ENCODE data around the gene PLCB3.

DNA sequence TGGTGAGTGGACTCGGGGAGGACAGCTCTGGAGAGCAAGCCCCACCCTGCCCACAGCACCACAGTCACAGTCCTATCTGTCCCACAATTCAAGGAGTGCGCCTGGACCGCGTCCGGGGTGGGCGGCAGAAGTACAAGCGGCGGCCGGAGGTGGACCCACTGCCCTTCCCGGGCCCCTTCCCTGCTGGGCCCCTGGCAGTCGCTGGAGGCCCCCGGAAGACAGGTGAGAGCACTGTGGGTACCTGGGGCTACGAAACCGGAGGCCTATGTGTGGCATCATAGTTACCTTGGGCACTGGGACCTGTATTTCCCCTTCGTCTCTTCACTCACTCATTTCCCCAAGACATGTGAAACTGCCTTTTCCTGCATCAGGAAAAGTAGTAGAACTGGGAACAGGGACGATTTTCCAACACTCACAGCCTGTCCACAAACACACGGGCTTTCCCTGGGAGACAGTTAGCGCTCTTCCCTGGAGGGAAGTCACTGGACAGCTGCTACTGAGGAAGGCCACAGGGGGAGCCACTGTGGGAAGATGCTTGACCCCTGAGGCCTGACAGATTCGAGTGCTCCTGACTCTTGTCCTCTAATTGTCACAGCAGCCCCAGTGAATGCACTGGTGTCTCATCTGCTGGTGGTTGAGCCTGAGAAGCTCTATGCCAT lies 62.9 kb downstream of the PLCB3 start:
- TF ChIP-seq, protein P1, sequence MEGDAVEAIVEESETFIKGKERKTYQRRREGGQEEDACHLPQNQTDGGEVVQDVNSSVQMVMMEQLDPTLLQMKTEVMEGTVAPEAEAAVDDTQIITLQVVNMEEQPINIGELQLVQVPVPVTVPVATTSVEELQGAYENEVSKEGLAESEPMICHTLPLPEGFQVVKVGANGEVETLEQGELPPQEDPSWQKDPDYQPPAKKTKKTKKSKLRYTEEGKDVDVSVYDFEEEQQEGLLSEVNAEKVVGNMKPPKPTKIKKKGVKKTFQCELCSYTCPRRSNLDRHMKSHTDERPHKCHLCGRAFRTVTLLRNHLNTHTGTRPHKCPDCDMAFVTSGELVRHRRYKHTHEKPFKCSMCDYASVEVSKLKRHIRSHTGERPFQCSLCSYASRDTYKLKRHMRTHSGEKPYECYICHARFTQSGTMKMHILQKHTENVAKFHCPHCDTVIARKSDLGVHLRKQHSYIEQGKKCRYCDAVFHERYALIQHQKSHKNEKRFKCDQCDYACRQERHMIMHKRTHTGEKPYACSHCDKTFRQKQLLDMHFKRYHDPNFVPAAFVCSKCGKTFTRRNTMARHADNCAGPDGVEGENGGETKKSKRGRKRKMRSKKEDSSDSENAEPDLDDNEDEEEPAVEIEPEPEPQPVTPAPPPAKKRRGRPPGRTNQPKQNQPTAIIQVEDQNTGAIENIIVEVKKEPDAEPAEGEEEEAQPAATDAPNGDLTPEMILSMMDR (conservative IDR thresholded peaks at IDR 0.05; ENCODE audit: low read depth, low read length): peak; percentile 20; the same call in 1 of the 2 replicates
- no peak for TF ChIP-seq EZH2 (IDR thresholded peaks at IDR 0.05; ENCODE audit: borderline replicate concordance, low read depth, low read length, poor library complexity, severe bottlenecking)
